MM.1S (cell line): ENCODE measurements around the gene SNTB2.

Experiments
- EZH2phosphoT487 ChIP-seq: fragments of 300-600 bp; sonication (generic); IDR thresholded peaks from 2 replicates; pipeline ENCODE4 v1.6.1; 2018; ENCODE audit warnings: antibody characterized with exemption, low read length
- TF ChIP-seq, protein P1 (sequence below): fragments of 300-600 bp; sonication (generic); IDR thresholded peaks from 2 replicates; pipeline ENCODE4 v1.5.1; 2016; ENCODE audit warnings: antibody characterized with exemption, low read length, mixed read lengths

DNA sequence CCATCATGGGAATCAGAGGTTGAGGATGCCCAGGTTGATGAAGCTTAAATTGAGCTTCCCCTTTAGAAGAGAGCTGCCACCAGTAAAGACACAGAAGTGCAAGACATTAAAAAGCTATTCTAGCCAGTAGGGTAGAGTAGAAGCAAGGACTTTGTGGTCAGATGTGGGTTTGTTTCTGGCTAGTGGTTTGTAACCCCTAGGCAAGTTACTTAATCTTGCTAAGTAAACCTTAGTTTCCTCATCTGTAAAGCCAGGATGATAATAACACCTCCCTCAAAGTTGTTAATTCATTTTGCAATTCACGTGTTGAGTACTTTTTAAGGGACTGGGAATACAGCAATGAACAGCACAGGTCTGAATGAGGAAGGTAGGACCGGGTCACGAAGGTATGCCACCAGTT lies 3.6 kb downstream of the SNTB2 start:
- TF ChIP-seq, protein P1, sequence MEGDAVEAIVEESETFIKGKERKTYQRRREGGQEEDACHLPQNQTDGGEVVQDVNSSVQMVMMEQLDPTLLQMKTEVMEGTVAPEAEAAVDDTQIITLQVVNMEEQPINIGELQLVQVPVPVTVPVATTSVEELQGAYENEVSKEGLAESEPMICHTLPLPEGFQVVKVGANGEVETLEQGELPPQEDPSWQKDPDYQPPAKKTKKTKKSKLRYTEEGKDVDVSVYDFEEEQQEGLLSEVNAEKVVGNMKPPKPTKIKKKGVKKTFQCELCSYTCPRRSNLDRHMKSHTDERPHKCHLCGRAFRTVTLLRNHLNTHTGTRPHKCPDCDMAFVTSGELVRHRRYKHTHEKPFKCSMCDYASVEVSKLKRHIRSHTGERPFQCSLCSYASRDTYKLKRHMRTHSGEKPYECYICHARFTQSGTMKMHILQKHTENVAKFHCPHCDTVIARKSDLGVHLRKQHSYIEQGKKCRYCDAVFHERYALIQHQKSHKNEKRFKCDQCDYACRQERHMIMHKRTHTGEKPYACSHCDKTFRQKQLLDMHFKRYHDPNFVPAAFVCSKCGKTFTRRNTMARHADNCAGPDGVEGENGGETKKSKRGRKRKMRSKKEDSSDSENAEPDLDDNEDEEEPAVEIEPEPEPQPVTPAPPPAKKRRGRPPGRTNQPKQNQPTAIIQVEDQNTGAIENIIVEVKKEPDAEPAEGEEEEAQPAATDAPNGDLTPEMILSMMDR = no peak
- TF ChIP-seq EZH2phosphoT487 = no peak
